A549 (cell line): Measurements from ENCODE around the gene LST1. TPM values are rescaled to one million over a fixed set of nuclear protein-coding genes. Genes with fewer than 3 reads are reported as not detected.

ENCODE experiments used
- ATAC-seq, 2 experiments: fragments of 200-7000 bp in 1 of 2; fragments of >200 bp in 1 of 2; cut with Nextera tagmentation in 1 of 2; cut with Tn5 transposase in 1 of 2; 3 replicates each; pipeline versions ENCODE4 v1.8.0 to v1.9.1; 2018 to 2020; ENCODE audit warnings: mild to moderate bottlenecking in 1 of 2, moderate library complexity in 1 of 2
- CTCF ChIA-PET: fragments of 300-600 bp; sonication (Branson Sonifier 250); formaldehyde crosslinking; extraction: SDS; loops from one replicate; lab custom pipeline; 2021; ENCODE audit warnings: antibody characterized with exemption, inconsistent platforms; lab: Yijun Ruan, JAX
- POLR2A ChIA-PET: fragments of 350-600 bp; formaldehyde crosslinking; extraction: SDS; loops from one replicate; lab custom pipeline; 2021; ENCODE audit warnings: antibody characterized with exemption, inconsistent platforms; lab: Yijun Ruan, JAX
- DNase-seq, 2 experiments: peaks; one replicate each; pipeline versions ENCODE4 v3.0.0 to v3.0.0-alpha.2; 2011 to 2016; ENCODE audit warnings: low read depth in 1 of 2, low spot score in 1 of 2
- FAIRE-seq: peaks from 2 replicates; lab custom pipeline; 2011; peaks lifted over from hg19 to GRCh38; lab: Jason Lieb, UNC
- H3K27ac ChIP-seq, 2 experiments: fragments of >200 bp; sonication (Bioruptor Twin); formaldehyde crosslinking; 3 replicates each; pipeline ENCODE4 v1.5.1; 2016 to 2017
- H3K4me1 ChIP-seq: fragments of >200 bp; sonication (Bioruptor Twin); formaldehyde crosslinking; 3 replicates; pipeline ENCODE4 v1.6.1; 2016
- H3K4me2 ChIP-seq: fragments of >200 bp; sonication (Bioruptor Twin); formaldehyde crosslinking; 3 replicates; pipeline ENCODE4 v1.6.1; 2016
- H3K4me3 ChIP-seq: fragments of >200 bp; sonication (Bioruptor Twin); formaldehyde crosslinking; 3 replicates; pipeline ENCODE4 v1.5.1; 2016
- H3K9me3 ChIP-seq: fragments of >200 bp; sonication (Bioruptor Twin); formaldehyde crosslinking; 3 replicates; pipeline ENCODE4 v1.6.1; 2016
- CHD4 ChIP-seq: fragments of 200-600 bp; sonication (generic); IDR thresholded peaks from 2 replicates; pipeline ENCODE4 v1.6.1; 2016; ENCODE audit warnings: antibody characterized with exemption, mild to moderate bottlenecking, borderline replicate concordance
- ESRRA ChIP-seq: fragments of 150-350 bp; IDR thresholded peaks from 2 replicates; pipeline ENCODE4 v1.6.1; 2014; ENCODE audit warnings: mild to moderate bottlenecking, low read length, borderline replicate concordance
- FOXS1 ChIP-seq: fragments of 250-450 bp; sonication (Bioruptor Pico); IDR thresholded peaks from 2 replicates; pipeline ENCODE4 v1.5.0; 2020; ENCODE audit warnings: mild to moderate bottlenecking, moderate library complexity
- HDAC2 ChIP-seq: fragments of 200-600 bp; sonication (generic); IDR thresholded peaks from 2 replicates; pipeline ENCODE4 v1.6.1; 2016
- HOXA7 ChIP-seq: fragments of 250-450 bp; sonication (Bioruptor Pico); IDR thresholded peaks from 2 replicates; pipeline ENCODE4 v1.5.0; 2020; ENCODE audit warnings: mild to moderate bottlenecking, moderate library complexity
- KDM1A ChIP-seq: fragments of 200-600 bp; sonication (generic); IDR thresholded peaks from 2 replicates; pipeline ENCODE4 v1.6.1; 2016; ENCODE audit warnings: low read depth, mild to moderate bottlenecking
- KDM5A ChIP-seq: fragments of 200-600 bp; sonication (generic); IDR thresholded peaks from 2 replicates; pipeline ENCODE4 v1.6.1; 2016; ENCODE audit warnings: antibody characterized with exemption, mild to moderate bottlenecking
- MAZ ChIP-seq: fragments of 150-350 bp; IDR thresholded peaks from 2 replicates; pipeline ENCODE4 v1.6.1; 2014; ENCODE audit warnings: antibody characterized with exemption, low read depth, low read length, borderline replicate concordance
- PHF8 ChIP-seq: fragments of 200-600 bp; sonication (generic); IDR thresholded peaks from 2 replicates; pipeline ENCODE4 v1.6.1; 2016; ENCODE audit warnings: low read depth, mild to moderate bottlenecking, antibody characterized with exemption, moderate library complexity, borderline replicate concordance
- TFCP2L1 ChIP-seq: fragments of 250-450 bp; sonication (Bioruptor Pico); IDR thresholded peaks from 2 replicates; pipeline ENCODE4 v1.5.0; 2021; ENCODE audit warnings: mild to moderate bottlenecking
- ZC3H11A ChIP-seq: fragments of 450-650 bp; IDR thresholded peaks from 2 replicates; pipeline ENCODE4 v1.6.1; 2014; ENCODE audit warnings: antibody characterized with exemption, mild to moderate bottlenecking
- ZSCAN20 ChIP-seq: fragments of 250-450 bp; sonication (Bioruptor Pico); IDR thresholded peaks from 2 replicates; pipeline ENCODE4 v1.8.0; 2022; ENCODE audit warnings: mild to moderate bottlenecking, moderate library complexity
- WGBS: methylation state at CpG from one replicate; pipeline ENCODE4 v1.1.6; 2017; ENCODE audit errors: missing lambda C conversion rate; 5-methylcytosine and 5-hydroxymethylcytosine counted together
- polyA plus RNA-seq, 4 experiments: library from polyadenylated mRNA; depleted of rRNA in 3 of 4; stranded (reverse); fragments of >200 nt; fragmentation: RNase III in 1 of 4; extraction: RNeasy Plus Mini Kit Qiagen cat#74134 plus additional on column Dnase treatment in 1 of 4; gene quantifications; 2 replicates in 3 of 4; 3 replicates in 1 of 4; pipeline ENCODE4 v1.2.3, GENCODE V29; 2011 to 2017
- TF ChIP-seq, protein P1 (sequence below): fragments of 200-600 bp; sonication (generic); IDR thresholded peaks from 2 replicates; pipeline ENCODE4 v1.6.1; 2016; ENCODE audit warnings: antibody characterized with exemption, mild to moderate bottlenecking, moderate library complexity
- TF ChIP-seq, protein P2 (sequence below): fragments of >200 bp; sonication (Bioruptor Twin); formaldehyde crosslinking; IDR thresholded peaks from 3 replicates; pipeline ENCODE4 v1.5.1; 2016
- TF ChIP-seq, protein P3 (sequence below): fragments of 250-450 bp; sonication (Bioruptor Pico); IDR thresholded peaks from 2 replicates; pipeline ENCODE4 v1.5.0; 2021; ENCODE audit warnings: mild to moderate bottlenecking, moderate library complexity, borderline replicate concordance

The LST1 gene
- polyA plus RNA-seq, 2 of the 4 experiments (the other 2 are of a cell fraction) = 0.19 to 0.26 TPM

DNA sequence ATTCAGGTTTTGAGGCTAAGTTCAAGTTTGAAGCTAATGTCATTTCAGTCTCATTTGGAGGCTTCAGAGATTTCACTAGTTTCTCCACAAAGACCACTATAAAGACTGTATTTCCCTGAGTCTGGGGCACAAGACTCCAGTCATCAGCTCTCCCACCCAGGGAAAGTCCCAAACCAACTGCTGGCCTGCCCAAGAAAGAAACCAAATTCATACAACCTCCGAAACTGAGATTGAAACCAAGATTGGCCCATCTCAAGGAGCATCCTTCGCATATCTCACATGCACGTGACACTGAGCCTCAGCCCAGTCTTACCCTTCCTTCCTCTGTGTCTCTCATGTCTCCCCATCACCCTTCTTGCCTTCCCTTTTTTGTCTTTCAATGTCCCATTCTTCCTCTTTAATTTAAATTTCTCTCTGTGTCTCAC lies 17.5 kb upstream of the LST1 start (continued):
- TF ChIP-seq, protein P1, sequence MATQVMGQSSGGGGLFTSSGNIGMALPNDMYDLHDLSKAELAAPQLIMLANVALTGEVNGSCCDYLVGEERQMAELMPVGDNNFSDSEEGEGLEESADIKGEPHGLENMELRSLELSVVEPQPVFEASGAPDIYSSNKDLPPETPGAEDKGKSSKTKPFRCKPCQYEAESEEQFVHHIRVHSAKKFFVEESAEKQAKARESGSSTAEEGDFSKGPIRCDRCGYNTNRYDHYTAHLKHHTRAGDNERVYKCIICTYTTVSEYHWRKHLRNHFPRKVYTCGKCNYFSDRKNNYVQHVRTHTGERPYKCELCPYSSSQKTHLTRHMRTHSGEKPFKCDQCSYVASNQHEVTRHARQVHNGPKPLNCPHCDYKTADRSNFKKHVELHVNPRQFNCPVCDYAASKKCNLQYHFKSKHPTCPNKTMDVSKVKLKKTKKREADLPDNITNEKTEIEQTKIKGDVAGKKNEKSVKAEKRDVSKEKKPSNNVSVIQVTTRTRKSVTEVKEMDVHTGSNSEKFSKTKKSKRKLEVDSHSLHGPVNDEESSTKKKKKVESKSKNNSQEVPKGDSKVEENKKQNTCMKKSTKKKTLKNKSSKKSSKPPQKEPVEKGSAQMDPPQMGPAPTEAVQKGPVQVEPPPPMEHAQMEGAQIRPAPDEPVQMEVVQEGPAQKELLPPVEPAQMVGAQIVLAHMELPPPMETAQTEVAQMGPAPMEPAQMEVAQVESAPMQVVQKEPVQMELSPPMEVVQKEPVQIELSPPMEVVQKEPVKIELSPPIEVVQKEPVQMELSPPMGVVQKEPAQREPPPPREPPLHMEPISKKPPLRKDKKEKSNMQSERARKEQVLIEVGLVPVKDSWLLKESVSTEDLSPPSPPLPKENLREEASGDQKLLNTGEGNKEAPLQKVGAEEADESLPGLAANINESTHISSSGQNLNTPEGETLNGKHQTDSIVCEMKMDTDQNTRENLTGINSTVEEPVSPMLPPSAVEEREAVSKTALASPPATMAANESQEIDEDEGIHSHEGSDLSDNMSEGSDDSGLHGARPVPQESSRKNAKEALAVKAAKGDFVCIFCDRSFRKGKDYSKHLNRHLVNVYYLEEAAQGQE = no peak
- TF ChIP-seq, protein P2, sequence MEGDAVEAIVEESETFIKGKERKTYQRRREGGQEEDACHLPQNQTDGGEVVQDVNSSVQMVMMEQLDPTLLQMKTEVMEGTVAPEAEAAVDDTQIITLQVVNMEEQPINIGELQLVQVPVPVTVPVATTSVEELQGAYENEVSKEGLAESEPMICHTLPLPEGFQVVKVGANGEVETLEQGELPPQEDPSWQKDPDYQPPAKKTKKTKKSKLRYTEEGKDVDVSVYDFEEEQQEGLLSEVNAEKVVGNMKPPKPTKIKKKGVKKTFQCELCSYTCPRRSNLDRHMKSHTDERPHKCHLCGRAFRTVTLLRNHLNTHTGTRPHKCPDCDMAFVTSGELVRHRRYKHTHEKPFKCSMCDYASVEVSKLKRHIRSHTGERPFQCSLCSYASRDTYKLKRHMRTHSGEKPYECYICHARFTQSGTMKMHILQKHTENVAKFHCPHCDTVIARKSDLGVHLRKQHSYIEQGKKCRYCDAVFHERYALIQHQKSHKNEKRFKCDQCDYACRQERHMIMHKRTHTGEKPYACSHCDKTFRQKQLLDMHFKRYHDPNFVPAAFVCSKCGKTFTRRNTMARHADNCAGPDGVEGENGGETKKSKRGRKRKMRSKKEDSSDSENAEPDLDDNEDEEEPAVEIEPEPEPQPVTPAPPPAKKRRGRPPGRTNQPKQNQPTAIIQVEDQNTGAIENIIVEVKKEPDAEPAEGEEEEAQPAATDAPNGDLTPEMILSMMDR = no peak
- no peak for TF ChIP-seq KDM5A
- no peak for TF ChIP-seq CHD4
- no peak for TF ChIP-seq ESRRA
- no peak for TF ChIP-seq FOXS1
- TF ChIP-seq ZSCAN20 (CRISPR knock-in tag) = no peak
- no peak for TF ChIP-seq ZC3H11A

DNA sequence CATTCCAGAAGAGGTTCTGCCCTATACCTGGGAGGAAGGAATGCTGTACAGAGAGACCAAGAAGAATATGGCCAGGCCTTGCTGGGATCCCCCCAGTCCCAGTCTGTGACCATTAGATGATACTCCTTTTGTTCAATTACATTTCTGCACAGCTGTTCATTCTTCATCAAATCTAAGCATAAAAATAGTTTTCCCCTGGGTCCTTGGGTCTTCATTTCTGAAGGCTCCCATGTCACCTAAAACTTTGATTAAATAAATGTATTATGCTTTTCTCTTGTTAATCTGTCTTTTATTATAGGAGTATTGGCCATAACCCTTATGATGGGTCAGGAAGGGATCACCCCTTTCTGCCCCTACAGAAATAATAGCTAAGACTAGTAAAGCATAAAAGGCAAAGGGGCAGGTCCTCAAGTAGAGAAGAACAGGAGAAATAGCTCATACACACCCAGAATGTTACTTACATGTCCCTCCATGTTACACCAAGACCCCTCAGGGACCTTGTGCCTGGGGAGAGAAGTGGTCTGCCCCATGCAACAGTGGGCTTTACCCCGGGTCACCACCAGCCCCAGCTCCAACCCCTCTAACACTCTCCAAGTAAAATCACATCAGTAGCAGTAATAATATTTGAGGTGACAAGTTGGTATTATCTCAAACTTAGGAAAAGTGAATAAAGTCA lies 16.1 kb upstream of the LST1 start:
- H3K9me3 ChIP-seq = no peaks in the 10 kb centered on the region
- H3K4me2 ChIP-seq = no peak overlapping the region
- TF ChIP-seq HOXA7 (no peak), PHF8 (no peak), MAZ (no peak), TFCP2L1 (CRISPR knock-in tag) (no peak), HDAC2 (no peak), KDM1A (no peak)
- TF ChIP-seq, protein P2 = no peak
- TF ChIP-seq, protein P3, sequence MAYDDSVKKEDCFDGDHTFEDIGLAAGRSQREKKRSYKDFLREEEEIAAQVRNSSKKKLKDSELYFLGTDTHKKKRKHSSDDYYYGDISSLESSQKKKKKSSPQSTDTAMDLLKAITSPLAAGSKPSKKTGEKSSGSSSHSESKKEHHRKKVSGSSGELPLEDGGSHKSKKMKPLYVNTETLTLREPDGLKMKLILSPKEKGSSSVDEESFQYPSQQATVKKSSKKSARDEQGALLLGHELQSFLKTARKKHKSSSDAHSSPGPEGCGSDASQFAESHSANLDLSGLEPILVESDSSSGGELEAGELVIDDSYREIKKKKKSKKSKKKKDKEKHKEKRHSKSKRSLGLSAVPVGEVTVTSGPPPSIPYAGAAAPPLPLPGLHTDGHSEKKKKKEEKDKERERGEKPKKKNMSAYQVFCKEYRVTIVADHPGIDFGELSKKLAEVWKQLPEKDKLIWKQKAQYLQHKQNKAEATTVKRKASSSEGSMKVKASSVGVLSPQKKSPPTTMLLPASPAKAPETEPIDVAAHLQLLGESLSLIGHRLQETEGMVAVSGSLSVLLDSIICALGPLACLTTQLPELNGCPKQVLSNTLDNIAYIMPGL = no peak
- WGBS = 40% methylated on average over 1 of the region's 1 CpG
- ChIA-PET POLR2A (interaction anchor here (0.6 kb wide), 1 partner anchor 13 kb away, joined by 4 read pairs; no protein-coding TSS in a partner anchor), CTCF (interaction anchor here (1.2 to 4.9 kb wide), 4 partner anchors 10 to 77 kb away, joined by 3 to 30 read pairs (median 5); partner anchors contain the start of gene LST1)
- ATAC-seq (no peak), FAIRE-seq (no peak), DNase-seq (no peak)
- H3K4me1 ChIP-seq = no peaks in the 10 kb centered on the region
- no peak overlapping the region for H3K4me3 ChIP-seq
- no peak overlapping the region for H3K27ac ChIP-seq
